ENCODE data around the gene LCN10.
"Not testable (repeated sequence)": the region's sequence is repeated elsewhere in the genome, so short reads cannot be mapped to it uniquely, and the experiment has no call there.

LCN10 gene

DNA sequence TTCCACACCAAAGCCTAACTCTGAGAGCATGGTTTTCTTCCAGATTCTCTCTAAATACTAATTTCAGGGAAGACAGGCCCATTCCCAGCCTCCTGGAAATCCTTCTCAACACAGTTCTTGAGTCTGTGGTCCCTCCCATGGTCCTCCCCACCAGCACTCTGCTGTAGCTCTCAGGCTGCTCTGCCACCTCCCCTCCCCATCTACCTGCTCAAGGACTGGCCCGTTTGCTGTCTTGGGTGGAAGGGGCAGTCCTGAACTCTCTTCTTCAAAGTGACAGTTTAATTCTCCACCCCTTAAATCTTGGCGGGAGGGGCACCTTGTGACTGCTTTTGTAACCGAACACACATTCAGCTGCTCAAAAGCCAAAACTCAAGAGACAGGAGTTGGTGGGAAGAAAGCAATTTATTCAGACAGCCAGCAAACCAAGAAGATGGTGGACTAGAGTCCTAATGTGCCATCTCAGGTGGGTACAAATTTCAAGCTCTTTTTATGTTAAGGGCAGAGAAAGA lies 29.2 kb upstream of the LCN10 start:
- no peak for DNase-seq

GRCh38 chr9:136769710-136770191 lies 27.0 kb upstream of the LCN10 start:
- peak; percentile 57 for DNase-seq

- DNase-seq = peak; percentile 69
These were observed 23.8 kb upstream of the LCN10 start for GRCh38 chr9:136766410-136767120.

DNA sequence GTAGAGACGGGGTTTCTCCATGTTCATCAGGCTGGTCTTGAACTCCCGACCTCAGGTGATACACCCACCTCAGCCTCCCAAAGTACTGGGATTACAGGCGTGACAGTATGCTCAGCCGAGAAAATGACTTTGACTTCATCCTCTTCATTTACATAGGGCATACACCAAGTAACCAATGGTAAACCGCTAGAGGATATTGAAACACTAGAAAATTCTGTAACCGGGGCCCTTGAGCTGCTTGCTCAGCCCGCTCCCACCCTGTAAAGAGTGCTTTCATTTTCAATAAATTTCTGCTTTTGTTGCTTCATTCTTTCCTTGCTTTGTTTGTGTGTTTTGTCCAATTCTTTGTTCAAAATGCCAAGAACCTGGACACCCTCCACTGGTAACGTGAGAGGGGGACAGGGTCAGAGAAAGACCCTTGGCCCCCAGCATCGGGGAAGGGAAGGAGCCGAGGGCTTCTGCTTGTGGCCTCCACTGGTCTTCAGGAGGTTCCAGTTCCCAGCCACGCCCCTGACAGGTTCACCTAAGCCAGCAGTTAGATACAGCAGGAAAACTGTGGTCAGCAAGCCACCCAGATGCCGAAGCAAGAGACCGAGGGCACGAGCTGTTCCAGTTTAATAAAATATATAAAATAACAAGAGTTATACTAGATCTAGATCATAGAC lies 23.1 kb upstream of the LCN10 start:
- DNase-seq = not testable (repeated sequence)

DNA sequence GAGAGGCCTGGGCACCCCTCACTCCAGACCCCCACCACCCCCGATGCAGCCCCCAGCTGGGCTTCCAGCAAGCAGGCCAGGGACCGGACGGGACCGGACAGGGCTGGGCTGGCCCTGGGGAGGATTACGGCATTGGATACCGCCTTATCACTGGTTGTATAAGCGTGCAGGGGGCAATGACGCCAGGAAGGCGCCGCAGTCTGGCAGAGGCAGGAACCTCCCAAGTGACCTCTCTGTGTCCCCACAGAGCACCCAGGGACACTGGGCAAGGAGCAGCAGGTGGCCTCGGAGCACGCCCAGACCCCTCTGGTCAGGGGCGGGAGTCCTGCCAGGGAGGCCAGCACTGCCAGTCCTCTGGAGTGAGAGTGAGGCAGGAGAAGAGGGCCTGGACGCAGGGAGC lies 22.3 kb upstream of the LCN10 start:
- DNase-seq = no peak

GRCh38 chr9:136764301-136764891 lies 21.7 kb upstream of the LCN10 start, which contains the start of gene LCN15:
Gene LCN15 (minus strand): TSS chr9:136764518. CDS start chr9:136764488, 30 bp downstream.
- DNase-seq = no peak

GRCh38 chr9:136763649-136764035 lies 20.9 kb upstream of the LCN10 start:
- DNase-seq = no peak

- DNase-seq = peak; percentile 42
These were observed 20.3 kb upstream of the LCN10 start for GRCh38 chr9:136762915-136763648.

- no peak for DNase-seq
These were observed 19.5 kb upstream of the LCN10 start for GRCh38 chr9:136762221-136762691.

- DNase-seq = no peak
These were observed 18.8 kb upstream of the LCN10 start for GRCh38 chr9:136761545-136761981.

GRCh38 chr9:136760834-136761544 lies 18.2 kb upstream of the LCN10 start:
- peak; percentile 23 for DNase-seq

- DNase-seq = no peak
These were observed 17.7 kb upstream of the LCN10 start for GRCh38 chr9:136760424-136760823.

- DNase-seq = no peak
These were observed 16.9 kb upstream of the LCN10 start for GRCh38 chr9:136759436-136760325.

DNA sequence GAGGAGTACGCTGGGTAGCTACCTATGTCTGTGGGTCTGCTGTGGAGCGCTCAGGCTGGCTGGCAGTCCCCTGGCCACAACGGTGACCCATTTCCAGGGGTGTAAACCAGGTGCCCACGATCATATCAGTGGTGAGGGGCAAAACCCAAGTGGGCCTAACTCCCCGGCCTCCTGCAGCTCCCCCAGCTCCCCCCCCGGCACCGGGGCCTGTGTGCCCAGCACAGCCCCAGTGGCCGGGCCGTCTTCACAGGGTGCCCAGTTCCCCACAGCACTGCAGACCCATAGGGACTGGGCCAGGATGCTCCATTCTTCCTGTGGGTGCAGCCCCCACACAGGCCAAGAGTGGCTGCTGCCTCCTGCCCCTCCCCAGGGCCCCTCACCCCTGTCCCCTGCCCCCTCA lies 16.3 kb upstream of the LCN10 start:
- no peak for DNase-seq

GRCh38 chr9:136757751-136758140 lies 15.0 kb upstream of the LCN10 start:
- DNase-seq = no peak

GRCh38 chr9:136757328-136757727 lies 14.6 kb upstream of the LCN10 start:
- DNase-seq = no peak

DNA sequence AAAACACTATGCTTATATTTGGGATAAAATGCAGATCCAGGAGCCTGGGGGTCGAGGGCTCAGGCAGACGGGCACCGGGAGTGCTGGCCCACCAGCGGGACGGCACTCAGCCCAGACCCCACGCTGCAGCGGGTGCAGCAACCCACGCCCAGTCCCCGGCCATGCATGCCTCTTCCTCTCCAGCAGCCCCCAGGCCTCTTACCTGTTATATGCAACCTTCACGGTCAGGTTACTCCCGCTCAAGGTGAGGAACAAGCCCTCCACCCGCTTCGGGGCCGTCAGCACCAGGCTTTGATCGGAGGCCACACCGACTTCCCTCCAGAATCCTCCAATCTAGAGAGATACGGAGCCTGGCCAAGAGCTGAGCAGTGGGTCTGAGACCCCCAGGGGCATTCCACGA lies 14.1 kb upstream of the LCN10 start:
- no peak for DNase-seq

- no peak for DNase-seq
These were observed 13.3 kb upstream of the LCN10 start for GRCh38 chr9:136756134-136756438.

GRCh38 chr9:136755302-136756133 lies 12.8 kb upstream of the LCN10 start:
- not testable (repeated sequence) for DNase-seq

DNA sequence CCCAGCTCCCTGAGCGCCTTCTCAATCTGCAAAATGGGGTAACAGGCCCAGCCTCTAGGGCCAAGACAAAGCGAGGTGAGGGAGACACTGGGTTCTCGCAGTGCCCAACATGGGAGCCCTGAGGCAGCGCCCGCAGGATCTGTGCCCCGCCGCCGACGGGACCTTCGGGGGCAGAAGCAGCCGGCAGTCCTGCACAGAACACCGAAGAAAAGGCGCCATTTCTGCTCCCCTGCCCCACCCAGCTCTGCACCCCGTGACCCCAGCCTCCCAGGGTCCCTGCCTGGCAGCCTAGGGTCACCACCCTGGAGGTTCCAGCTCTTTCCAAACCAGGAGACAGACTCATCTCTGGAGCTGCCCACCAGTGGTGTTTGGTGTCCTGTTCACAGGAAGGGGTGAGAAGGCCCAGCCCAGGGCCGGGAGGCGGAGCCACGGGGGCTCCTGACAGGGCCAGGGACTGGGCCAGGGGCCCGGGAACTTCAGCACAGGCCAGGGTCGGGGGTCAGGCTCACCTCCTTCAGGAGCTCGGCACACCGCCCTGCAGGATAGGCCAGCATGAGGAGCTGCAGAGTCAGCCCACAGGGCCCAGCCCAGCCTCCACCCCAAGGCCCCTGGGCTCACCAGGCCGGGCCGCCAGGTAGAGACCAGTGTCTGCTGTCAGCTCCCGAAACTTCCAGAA lies 12.0 kb upstream of the LCN10 start:
- DNase-seq = no peak
